ENCODE measurements around the gene C19orf81.
"Not testable (repeated sequence)": the region's sequence is repeated elsewhere in the genome, so short reads cannot be mapped to it uniquely, and the experiment has no call there.

C19orf81 gene

GRCh38 chr19:50607388-50607787 lies 41.9 kb upstream of the C19orf81 start:
- TF ChIP-seq CTCF (IDR thresholded peaks at IDR 0.05; ENCODE audit: low read depth, low read length, missing control alignments) = no peak
- in situ Hi-C loops (cut with HindIII; ENCODE audit: low sequenced_read_pairs) = no loop called here
- no peak overlapping the region for H3K4me3 ChIP-seq (ENCODE audit: low read depth, low read length)
- no peak for DNase-seq (ENCODE audit: low read depth)

- in situ Hi-C loops (cut with HindIII; ENCODE audit: low sequenced_read_pairs) = no loop called here
- DNase-seq (ENCODE audit: low read depth) = no peak
- no peak overlapping the region for H3K4me3 ChIP-seq (ENCODE audit: low read depth, low read length)
- TF ChIP-seq CTCF (IDR thresholded peaks at IDR 0.05; ENCODE audit: low read depth, low read length, missing control alignments) = no peak
Observed at GRCh38 chr19:50607874-50608785, 41.1 kb upstream of the C19orf81 start.

GRCh38 chr19:50612504-50613404 lies 36.5 kb upstream of the C19orf81 start:
- in situ Hi-C loops (cut with HindIII; ENCODE audit: low sequenced_read_pairs); DNase-seq (ENCODE audit: low read depth); H3K4me3 ChIP-seq (ENCODE audit: low read depth, low read length): not testable (repeated sequence)

- in situ Hi-C loops (cut with HindIII; ENCODE audit: low sequenced_read_pairs); H3K4me3 ChIP-seq (ENCODE audit: low read depth, low read length); DNase-seq (ENCODE audit: low read depth): not testable (repeated sequence)
Observed at GRCh38 chr19:50618379-50618778, 30.9 kb upstream of the C19orf81 start.

- DNase-seq (ENCODE audit: low read depth); H3K4me3 ChIP-seq (ENCODE audit: low read depth, low read length); in situ Hi-C loops (cut with HindIII; ENCODE audit: low sequenced_read_pairs): not testable (repeated sequence)
Observed at GRCh38 chr19:50619184-50619583, 30.1 kb upstream of the C19orf81 start.

GRCh38 chr19:50620394-50620906 lies 28.8 kb upstream of the C19orf81 start:
- DNase-seq (ENCODE audit: low read depth); H3K4me3 ChIP-seq (ENCODE audit: low read depth, low read length); in situ Hi-C loops (cut with HindIII; ENCODE audit: low sequenced_read_pairs): not testable (repeated sequence)

GRCh38 chr19:50624949-50625600 lies 24.2 kb upstream of the C19orf81 start:
- in situ Hi-C loops (cut with HindIII; ENCODE audit: low sequenced_read_pairs) = no loop called here
- H3K4me3 ChIP-seq (ENCODE audit: low read depth, low read length) = no peak overlapping the region
- no peak for TF ChIP-seq CTCF (IDR thresholded peaks at IDR 0.05; ENCODE audit: low read depth, low read length, missing control alignments)
- no peak for DNase-seq (ENCODE audit: low read depth)

GRCh38 chr19:50626011-50626410 lies 23.2 kb upstream of the C19orf81 start:
- TF ChIP-seq CTCF (IDR thresholded peaks at IDR 0.05; ENCODE audit: low read depth, low read length, missing control alignments) = no peak
- no peak overlapping the region for H3K4me3 ChIP-seq (ENCODE audit: low read depth, low read length)
- in situ Hi-C loops (cut with HindIII; ENCODE audit: low sequenced_read_pairs) = no loop called here
- DNase-seq (ENCODE audit: low read depth) = no peak

All from astrocyte of the cerebellum (primary cell).